Fibroblast of skin of left quadriceps (primary cell): Measurements from ENCODE around the gene DGKI.

Experiments
- DNase-seq, 2 experiments: peaks; one replicate each; pipeline ENCODE4 v3.0.0-alpha.2; 2013; ENCODE audit warnings: low read depth in 2 of 2

DGKI gene

DNA sequence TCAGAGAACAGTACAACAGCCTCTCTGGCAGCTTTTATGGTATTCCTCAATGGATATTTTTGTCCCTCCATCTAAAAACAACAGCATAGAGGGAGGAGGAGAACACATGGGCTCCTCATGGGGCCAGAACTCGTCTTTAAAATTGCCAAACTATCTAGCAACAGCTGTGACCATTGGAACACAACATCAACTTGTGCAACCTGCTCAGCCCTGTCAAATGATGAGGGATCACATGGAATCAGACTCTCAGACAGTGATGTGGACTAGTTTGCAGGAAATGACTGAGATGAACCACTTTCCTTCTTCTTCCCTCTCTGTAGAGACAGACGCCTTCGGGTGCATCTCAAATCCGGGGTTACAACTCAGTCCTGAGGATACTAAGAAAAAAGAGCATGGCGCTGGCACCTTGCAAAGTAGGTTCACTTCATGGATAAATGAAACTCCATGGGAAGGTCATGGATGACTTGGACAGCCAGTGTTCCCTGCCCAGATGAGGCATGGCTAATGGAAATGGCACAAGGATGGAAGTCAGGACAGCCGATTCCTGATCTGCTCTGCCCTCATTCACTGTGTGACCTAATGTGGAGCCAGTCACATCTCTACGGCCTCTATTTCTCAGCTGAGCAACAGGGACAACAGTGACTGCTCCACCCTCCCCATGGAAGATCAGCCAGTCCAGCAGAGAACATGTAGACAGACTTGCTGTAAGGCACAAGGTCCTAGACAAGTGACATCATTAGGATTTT is 24.6 kb upstream of the DGKI start:
- no peak for DNase-seq

DNA sequence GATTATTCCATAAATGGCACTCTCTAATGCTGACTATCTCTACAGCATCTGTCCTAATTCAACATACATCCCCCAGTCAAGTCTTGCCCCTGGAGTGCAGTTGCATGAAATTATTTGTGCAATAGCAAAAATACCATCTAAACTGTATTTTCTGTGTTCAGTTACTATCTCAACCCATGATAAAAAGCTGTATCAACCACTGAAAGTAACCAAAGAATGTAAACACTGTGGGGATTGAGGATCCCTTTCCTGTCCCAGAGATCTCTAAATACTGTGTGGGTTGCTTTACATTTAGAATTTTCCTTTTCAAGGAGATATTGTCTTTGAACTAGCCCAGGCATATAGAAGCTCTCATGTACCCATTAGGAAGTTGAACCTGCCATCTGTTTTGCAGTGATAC is 23.9 kb upstream of the DGKI start:
- DNase-seq: no peak

GRCh38 chr7:137870078-137870477 is 23.3 kb upstream of the DGKI start:
- no peak for DNase-seq

GRCh38 chr7:137869260-137869659 is 22.5 kb upstream of the DGKI start:
- no peak for DNase-seq

GRCh38 chr7:137867289-137867688 is 20.5 kb upstream of the DGKI start:
- DNase-seq: no peak

- no peak for DNase-seq
These were observed 19.0 kb upstream of the DGKI start for GRCh38 chr7:137865764-137866163.

- DNase-seq: no peak
These were observed 16.2 kb upstream of the DGKI start for GRCh38 chr7:137862964-137863363.

DNA sequence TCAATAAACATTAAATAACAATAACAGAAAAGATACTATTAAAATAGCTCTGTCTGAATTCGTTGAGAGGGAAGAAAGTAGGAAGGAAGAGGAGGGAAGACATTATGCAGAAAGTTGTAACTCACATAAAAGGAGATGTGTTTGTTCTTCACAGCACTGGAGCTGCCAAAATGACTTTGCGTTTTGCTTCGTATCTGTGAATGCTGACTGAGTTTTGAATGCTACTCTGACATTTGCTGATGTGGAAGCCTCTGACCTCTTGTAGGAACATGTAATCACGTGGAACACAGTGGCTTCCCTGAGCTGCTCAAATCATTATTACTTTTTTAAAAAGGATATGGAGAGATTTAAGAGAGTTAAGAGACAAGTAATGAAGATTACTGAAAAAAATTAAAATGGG is 15.6 kb upstream of the DGKI start:
- DNase-seq: no peak

DNA sequence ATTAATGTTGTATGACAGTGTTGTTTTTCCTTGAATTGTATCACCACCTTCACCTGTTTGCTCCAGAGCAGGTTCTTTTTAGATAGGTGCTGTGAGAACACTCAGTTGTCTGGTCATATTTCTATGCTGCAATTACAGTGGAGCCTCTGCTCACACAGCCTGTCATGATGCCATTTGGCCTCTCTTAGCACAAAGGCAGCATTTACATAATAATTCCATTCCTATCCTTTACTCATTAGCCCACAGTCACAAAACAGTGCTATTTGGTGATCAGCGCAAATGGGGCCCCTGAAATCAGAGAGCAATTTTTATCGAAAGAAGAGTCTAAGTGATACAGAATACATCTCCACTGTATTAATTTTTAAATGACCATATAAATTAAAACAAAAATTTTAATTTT is 13.8 kb upstream of the DGKI start:
- DNase-seq: no peak

- DNase-seq: no peak
These were observed 6.3 kb upstream of the DGKI start for GRCh38 chr7:137853053-137853452.

- no peak for DNase-seq
These were observed 5.3 kb upstream of the DGKI start for GRCh38 chr7:137852108-137852507.

DNA sequence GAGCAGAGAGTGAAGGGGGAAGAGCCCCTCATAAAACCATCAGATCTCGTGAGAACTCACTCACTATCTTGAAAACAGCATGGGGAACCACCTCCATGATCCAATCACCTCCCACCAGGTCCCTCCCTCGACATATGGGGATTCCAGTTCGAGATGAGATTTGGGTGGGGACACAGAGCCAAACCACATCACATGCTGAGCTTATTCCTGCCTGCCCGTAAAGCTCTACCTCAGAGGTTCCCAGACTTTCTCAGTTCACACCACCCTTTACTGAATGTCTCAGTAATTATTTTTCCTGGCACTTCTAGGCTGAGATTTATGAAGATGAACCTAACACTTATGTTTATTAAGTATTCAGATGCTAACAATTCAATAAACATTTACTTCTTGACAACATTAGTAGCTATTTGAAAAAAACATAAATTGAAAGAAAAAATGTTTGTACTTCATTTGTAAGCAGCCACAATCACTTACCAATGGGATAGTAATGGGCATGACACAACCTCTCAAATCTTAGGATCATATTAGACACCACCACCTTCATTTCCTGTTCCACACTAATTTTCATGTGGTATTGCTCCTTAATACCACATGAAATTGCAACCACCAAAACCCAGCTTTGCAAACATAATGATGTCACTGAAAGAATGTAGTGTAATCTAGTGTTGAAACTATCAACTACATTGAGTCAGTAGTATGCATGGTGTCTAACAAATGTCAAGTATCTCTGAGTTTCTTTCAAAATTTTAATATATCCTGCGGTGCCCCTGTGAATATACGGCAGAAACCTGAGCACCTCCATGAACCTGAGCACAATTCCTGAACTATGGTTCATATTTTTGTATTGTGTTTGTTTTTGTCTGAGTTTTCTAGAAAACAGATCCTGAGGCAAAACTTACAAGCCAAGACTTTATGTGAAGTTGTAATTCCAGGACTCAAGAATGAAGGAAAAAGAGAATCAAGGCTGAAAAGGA is 4.5 kb upstream of the DGKI start:
- DNase-seq: peak in 1 of 2 experiments; percentile 16

DNA sequence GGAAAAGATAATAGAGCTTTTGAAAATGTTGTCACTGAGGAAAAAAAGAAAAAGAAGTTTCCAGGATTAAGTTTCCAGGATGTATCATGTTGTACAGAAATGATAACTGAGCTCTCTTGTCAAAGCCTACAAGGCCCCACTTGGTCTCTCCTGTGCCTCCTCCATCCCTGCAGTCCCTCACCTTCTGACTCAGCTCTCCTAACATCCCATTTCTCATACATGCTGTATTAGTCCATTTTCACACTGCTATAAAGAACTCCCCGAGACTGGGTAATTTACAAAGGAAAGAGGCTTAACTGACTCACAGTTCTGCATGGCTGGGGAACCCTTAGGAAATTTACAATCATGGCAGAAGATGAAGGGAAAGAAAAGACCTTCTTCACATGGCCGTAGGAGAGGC is 3.8 kb upstream of the DGKI start:
- DNase-seq: peak in 1 of 2 experiments; percentile 4

- DNase-seq: no peak
These were observed 1.3 kb upstream of the DGKI start for GRCh38 chr7:137848095-137848494.

GRCh38 chr7:137847568-137848050 is 835 bp upstream of the DGKI start:
- DNase-seq: no peak

DNA sequence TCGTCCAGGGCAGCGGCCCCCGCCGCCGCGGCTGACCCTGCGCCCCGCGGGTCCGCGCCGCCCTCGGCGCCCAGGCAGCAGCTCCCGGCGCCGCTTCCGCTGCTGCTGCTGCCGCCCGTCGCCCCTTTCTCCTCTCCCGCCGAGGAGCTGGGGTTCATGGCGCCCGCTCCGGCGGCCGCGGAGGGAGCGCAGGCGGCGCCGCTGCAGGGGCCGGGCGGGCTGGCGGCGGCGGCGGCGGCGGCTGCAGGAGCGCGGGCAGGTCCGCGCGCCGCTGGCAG is 286 bp downstream of the DGKI start:
- no peak for DNase-seq

- no peak for DNase-seq
These were observed 1.9 kb downstream of the DGKI start for GRCh38 chr7:137844677-137845425.

GRCh38 chr7:137839903-137840779 is 6.6 kb downstream of the DGKI start:
- DNase-seq: no peak

DNA sequence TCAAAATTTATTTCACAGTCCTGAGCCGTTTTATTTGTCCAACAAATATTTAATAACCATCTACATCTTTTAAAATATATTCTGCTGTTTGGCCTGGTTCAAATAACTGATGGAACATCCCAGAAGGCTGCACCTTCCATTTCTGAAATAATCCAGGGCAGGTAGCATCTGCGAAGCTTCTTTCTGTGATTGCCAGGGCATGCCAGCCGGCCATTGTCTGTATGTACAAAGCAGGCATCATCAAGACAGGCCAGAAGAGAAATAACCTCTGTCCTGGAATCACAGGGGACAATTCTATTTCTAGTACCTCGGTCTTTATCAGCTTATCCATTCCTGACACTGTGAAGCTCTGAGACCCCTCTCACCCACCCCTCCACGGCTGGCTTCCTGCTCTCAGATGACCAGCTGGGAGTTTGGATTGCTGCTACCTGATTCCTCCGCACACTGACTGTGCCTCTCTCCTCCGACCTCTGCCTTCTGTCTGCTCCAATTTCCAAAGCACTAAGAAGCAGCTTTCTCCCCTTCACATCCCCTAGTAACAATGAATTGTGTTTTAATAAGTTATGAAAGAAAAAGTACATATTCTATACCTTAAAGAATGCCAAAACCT is 8.0 kb downstream of the DGKI start:
- no peak for DNase-seq

GRCh38 chr7:137836541-137836940 is 10.2 kb downstream of the DGKI start:
- DNase-seq: no peak

DNA sequence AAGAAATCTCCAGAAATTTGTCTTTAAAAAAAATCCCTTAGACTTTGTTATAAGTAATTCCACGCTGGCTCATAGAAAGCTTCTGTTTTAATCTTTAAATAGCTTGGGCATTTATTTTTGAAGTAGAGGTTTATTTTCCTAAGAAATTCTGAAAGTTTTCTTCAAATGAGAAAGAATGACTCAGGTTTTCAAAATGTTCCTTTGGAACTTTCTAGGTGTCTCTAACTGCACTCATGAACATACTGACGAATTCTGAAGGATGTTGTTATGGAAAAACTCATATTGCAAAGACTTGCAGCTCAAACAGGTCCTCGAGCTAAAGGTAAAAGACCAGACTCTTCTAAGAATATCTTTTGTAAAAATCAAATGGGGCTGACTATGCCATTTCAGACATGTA is 10.7 kb downstream of the DGKI start:
- no peak for DNase-seq
